GM19025 (cell line): Measurements from ENCODE around the gene EPC1.
"Not testable (repeated sequence)": the region's sequence is repeated elsewhere in the genome, so short reads cannot be mapped to it uniquely, and the experiment has no call there.

Experiments used
- ATAC-seq: cut with Tn5 transposase; IDR thresholded peaks from one replicate; pipeline ENCODE4 v1.9.1; 2021; ENCODE audit warnings: mild to moderate bottlenecking, low read depth, moderate library complexity; ENCODE audit not compliant: unreplicated experiment

The EPC1 gene

GRCh38 chr10:32373031-32373430 lies 26.1 kb upstream of the EPC1 start:
- ATAC-seq: no peak

GRCh38 chr10:32372000-32372875 lies 25.3 kb upstream of the EPC1 start:
- ATAC-seq: no peak

GRCh38 chr10:32371101-32371500 lies 24.1 kb upstream of the EPC1 start:
- no peak for ATAC-seq

GRCh38 chr10:32367793-32368453 lies 21.0 kb upstream of the EPC1 start:
- no peak for ATAC-seq

GRCh38 chr10:32366588-32366987 lies 19.6 kb upstream of the EPC1 start:
- no peak for ATAC-seq

- ATAC-seq: no peak
These were observed 19.2 kb upstream of the EPC1 start for GRCh38 chr10:32366111-32366510.

GRCh38 chr10:32365404-32365803 lies 18.4 kb upstream of the EPC1 start:
- ATAC-seq: not testable (repeated sequence)

GRCh38 chr10:32362571-32362970 lies 15.6 kb upstream of the EPC1 start:
- no peak for ATAC-seq

GRCh38 chr10:32360884-32361283 lies 13.9 kb upstream of the EPC1 start:
- no peak for ATAC-seq

- no peak for ATAC-seq
These were observed 13.3 kb upstream of the EPC1 start for GRCh38 chr10:32360241-32360640.

GRCh38 chr10:32357056-32357735 lies 10.2 kb upstream of the EPC1 start:
- no peak for ATAC-seq

- ATAC-seq: not testable (repeated sequence)
These were observed 7.7 kb upstream of the EPC1 start for GRCh38 chr10:32354690-32355089.

- no peak for ATAC-seq
These were observed 3.9 kb upstream of the EPC1 start for GRCh38 chr10:32350811-32351350.

- ATAC-seq: no peak
These were observed 3.2 kb upstream of the EPC1 start for GRCh38 chr10:32349968-32350738.

- no peak for ATAC-seq
These were observed 2.2 kb upstream of the EPC1 start for GRCh38 chr10:32349199-32349585.

GRCh38 chr10:32348297-32349198 lies 1.6 kb upstream of the EPC1 start:
- ATAC-seq: no peak

- peak; percentile 14 for ATAC-seq
These were observed 535 bp upstream of the EPC1 start for GRCh38 chr10:32347363-32348022.

GRCh38 chr10:32346134-32346550 lies 816 bp downstream of the EPC1 start:
- ATAC-seq: peak; percentile 78

GRCh38 chr10:32341596-32341995 lies 5.4 kb downstream of the EPC1 start:
- ATAC-seq: no peak
